ENCODE data around the gene TVP23C. TPM values are rescaled to one million over a fixed set of nuclear protein-coding genes. Genes with fewer than 3 reads are reported as not detected.

Gene TVP23C
- 169 TPM for total RNA-seq

GRCh38 chr17:15563375-15563857 lies at the start of gene TVP23C:
Gene TVP23C, minus strand, starts transcription at chr17:15563483. Its CDS starts 35 bp downstream, at chr17:15563448.

GRCh38 chr17:15467592-15467991 lies 95.7 kb downstream of the TVP23C start, which contains the start of gene CDRT4:
Gene CDRT4, minus strand, starts transcription at chr17:15467621. Its CDS starts 27,383 bp downstream, at chr17:15440238.

Small RNA genes within 50 kb of the gene (small RNA-seq; reads per million reads assigned to genes)
- not detected for gene AC005838.1 (ENCODE audit: low replicate concordance)
- not detected for gene RF00090 (ENCODE audit: low replicate concordance)

Other genes with a start within 250 kb of the TVP23C start
- gene TEKT3, start 221.9 kb downstream of the TVP23C start, total RNA-seq, result 1.3 TPM
- gene CDRT4, start 95.9 kb downstream of the TVP23C start, total RNA-seq, result 45.1 TPM
- 3.1 TPM for gene FBXW10B, start 56.2 kb upstream of the TVP23C start, total RNA-seq
- 44.1 TPM for gene TRIM16, start 120.8 kb upstream of the TVP23C start, total RNA-seq
- 189 TPM for gene ZNF286A, start 136.3 kb upstream of the TVP23C start, total RNA-seq
- 4.4 TPM for gene TBC1D26, start 168.8 kb upstream of the TVP23C start, total RNA-seq

All from parietal lobe (tissue), 2 donors.